Stimulated activated CD8-positive, alpha-beta memory T cell treated with anti-CD3 and anti-CD28 coated beads, Interleukin-2, amount 100 ng/mL, for 1 hour (primary cell): Measurements from ENCODE around the gene P2RY8.

Source experiments
- DNase-seq, 2 donors: peaks; one replicate each; pipeline ENCODE4 v3.0.0-alpha.2; 2020; ENCODE audit warnings: low read depth in 2 of 2

The P2RY8 gene

GRCh38 chrX:1419545-1420355 is 117.2 kb downstream of the P2RY8 start:
- DNase-seq = no peak

DNA sequence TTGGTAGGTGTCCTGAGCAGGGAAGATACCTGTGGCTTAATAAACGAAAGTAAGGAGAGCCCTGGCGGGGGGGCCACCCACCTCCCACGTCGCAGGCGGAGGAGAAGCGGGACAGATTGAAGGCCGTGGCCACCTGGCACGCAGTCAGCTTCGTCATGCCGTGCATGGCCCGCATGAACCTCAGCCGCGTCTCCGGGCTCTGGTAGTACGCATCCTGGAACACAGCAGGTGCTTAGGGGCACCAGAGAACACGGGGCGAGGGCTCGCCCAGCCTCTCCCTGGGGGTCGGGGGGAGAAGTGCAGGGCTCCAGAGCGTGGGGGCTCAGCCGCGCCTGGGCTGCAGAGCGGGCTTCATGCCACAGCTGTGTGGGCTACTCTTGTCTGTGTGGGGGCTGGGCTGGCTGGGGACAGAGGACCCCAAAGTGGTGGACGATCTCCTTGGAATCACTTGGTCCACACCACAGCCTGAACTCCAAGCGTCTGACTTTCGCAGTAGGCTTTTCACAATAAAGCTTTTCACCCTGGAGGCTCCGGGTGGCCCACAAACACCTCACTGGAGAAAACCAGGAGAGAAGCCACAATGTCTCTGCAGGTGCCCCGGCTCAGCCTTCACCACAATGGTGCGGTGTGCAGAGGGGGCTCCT is 118.0 kb downstream of the P2RY8 start:
- no peak for DNase-seq

GRCh38 chrX:1417921-1418771 is 118.8 kb downstream of the P2RY8 start:
- DNase-seq = no peak

DNA sequence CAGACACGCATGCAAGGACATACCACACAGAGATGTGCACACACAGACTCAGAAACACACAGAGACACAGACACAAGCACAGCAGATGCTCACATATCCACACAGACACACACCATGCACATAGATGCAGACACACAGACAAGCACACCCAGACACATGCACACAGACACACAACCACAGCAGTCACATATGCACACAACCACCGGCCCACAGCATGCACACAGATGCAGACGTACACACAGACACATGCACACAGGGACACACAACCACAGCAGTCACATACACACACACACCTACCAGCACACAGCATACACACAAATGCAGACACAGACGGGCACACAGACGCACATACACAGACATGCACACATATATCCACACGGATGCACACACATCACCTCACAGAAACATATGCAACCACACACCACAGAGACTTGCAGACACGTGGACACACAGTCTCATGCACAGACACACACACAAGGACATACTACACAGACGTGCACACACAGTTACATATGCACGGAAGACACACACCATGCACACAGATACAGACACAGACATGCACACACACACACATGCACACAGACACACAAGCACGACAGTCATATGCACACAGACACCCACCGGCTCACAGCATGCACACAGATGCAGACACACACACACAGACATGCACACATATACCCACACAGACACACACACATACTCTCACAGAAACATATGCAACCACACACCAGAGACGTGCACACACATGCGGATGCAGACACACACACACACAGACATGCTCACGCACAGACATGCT is 119.8 kb downstream of the P2RY8 start:
- no peak for DNase-seq

GRCh38 chrX:1416327-1416784 is 120.6 kb downstream of the P2RY8 start:
- no peak for DNase-seq
